Lower leg skin (tissue), 4 donors: Measurements from ENCODE around the gene STAG1. TPM values are rescaled to one million over a fixed set of nuclear protein-coding genes. Genes with fewer than 3 reads are reported as not detected.

Source experiments
- DNase-seq, 2 donors: peaks; one replicate each; pipeline ENCODE4 v3.0.0-alpha.2; 2019; ENCODE audit warnings: low spot score in 2 of 2
- H3K4me3 ChIP-seq: fragments of 200-600 bp; sonication (generic); 2 replicates; pipeline ENCODE4 v1.5.1; 2017; ENCODE audit warnings: mild to moderate bottlenecking, low read depth; ENCODE audit not compliant: poor library complexity, severe bottlenecking
- CTCF ChIP-seq, 3 donors: fragments of 450-650 bp; IDR thresholded peaks; one replicate each; pipeline ENCODE4 v1.5.1; 2016; ENCODE audit warnings: antibody characterized with exemption in 3 of 3, mild to moderate bottlenecking in 3 of 3, moderate library complexity in 2 of 3
- POLR2A ChIP-seq, 2 donors: fragments of 450-650 bp; IDR thresholded peaks; one replicate each; pipeline ENCODE4 v1.6.1; 2016 to 2017; ENCODE audit warnings: antibody characterized with exemption in 2 of 2, mild to moderate bottlenecking in 1 of 2, moderate library complexity in 1 of 2
- WGBS, 2 donors: methylation state at CpG; one replicate each; pipeline ENCODE4 v1.1.5; 2018; 5-methylcytosine and 5-hydroxymethylcytosine counted together
- intact Hi-C: fragments of 100-400 bp; cut with DNase I; formaldehyde crosslinking; loops from one replicate; pipeline ENCODE4 v1.15.0; 2023; ENCODE audit warnings: low total_unique reads
- total RNA-seq, 4 donors: library from RNA; depleted of rRNA; stranded (reverse); fragments of >200 nt; gene quantifications; one replicate each; pipeline ENCODE4 v1.1.0, GENCODE V29; 2016

The STAG1 gene
- total RNA-seq, 4 donors from 2014 or later, result 32.1 to 37.7 (median 34.4) TPM

DNA sequence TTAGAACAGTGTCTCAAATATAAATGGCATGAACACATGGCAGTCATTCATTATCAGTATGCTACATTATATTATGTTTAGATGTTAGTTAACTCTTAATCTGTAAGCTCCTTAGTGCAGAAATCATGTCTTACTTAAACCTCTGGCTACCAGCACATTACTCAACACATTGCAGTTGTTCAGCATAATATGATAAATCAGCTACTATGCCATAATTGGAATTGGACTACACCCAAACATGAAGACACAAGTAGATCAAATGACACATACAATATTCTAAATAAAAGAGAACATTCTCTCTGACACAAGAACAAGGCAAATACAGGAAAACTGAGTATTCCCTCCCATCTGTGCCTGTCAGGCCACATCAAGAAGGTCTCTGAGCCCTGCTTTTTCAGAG, 385.9 kb downstream of the STAG1 start:
- H3K4me3 ChIP-seq, result no peak overlapping the region
- DNase-seq, result no peak
- TF ChIP-seq POLR2A (IDR thresholded peaks at IDR 0.05), result no peak
- no peak for TF ChIP-seq CTCF (IDR thresholded peaks at IDR 0.05)
- intact Hi-C loops, result no loop called here

DNA sequence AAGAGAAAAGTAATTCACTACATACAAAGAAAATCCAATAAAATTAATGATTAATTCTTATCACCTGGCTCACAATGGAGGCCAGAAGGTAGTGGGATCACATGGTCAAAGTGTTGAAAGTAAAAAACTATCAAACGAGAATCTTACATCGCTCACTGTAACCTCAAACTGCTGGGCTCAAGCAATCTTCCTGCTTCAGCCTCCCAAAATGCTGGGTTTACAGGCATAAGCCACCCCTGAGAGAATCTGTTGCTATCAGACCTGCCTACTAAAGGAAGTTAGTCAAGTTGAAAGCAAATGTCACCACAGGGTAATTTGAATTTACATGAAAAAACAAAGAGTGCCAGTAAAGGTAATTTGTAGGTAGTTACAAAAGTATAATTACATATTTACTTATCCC, 398.7 kb downstream of the STAG1 start:
- DNase-seq, result no peak
- WGBS, 2 donors, result 91% methylated on average over 2 of the region's 2 CpGs
- TF ChIP-seq CTCF (IDR thresholded peaks at IDR 0.05) (no peak), POLR2A (IDR thresholded peaks at IDR 0.05) (no peak)
- intact Hi-C loops, result no loop called here
- no peak overlapping the region for H3K4me3 ChIP-seq

DNA sequence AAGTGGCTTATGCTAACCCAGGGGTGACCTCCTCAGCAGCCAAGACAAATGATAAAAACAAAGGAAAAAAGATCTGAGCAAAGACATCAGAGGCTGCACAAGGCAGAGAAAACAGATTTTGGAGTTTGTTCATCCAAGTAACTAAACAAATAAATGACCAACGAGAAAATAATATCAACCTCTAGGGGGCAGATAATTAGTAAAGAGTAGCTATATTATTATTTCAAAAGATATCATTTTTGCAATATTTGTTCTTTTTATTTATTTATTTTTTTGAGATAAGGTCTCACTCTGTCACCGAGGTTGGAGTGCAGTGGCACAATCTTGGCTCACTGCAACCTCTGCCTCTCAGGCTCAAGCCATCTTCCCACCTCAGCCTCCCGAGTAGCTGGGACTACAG, 400.3 kb downstream of the STAG1 start:
- TF ChIP-seq POLR2A (IDR thresholded peaks at IDR 0.05) (no peak), CTCF (IDR thresholded peaks at IDR 0.05) (no peak)
- 88 to 91% methylated on average over 3 of the region's 3 CpGs for WGBS, 2 donors
- DNase-seq, result no peak
- intact Hi-C loops, result no loop called here
- no peak overlapping the region for H3K4me3 ChIP-seq

- H3K4me3 ChIP-seq, result no peak overlapping the region
- WGBS, 2 donors, result 77 to 84% methylated on average over 1 of the region's 1 CpG
Observed at GRCh38 chr3:136351351-136351750, 400.8 kb downstream of the STAG1 start.

DNA sequence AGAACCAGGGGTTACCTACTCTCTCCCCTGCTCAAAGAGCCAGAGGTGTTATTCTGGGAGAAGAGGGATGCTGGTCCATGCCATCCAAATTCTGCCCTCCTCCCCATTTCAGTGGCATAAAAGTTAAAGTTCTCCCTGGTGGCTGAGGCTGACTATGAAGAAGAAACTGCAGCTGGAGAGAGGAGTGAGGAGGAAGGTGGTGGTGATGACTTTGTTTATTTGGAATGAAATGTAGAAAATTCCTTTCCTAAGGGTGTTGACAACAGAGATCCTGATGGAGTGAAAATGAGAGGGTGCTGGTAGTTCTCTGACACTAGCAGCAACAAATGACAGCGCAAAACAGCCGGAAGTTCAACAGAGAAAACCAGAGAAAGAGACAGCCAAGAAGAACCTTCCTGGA, 401.6 kb downstream of the STAG1 start:
- no peak overlapping the region for H3K4me3 ChIP-seq
- no peak for DNase-seq
- TF ChIP-seq CTCF (IDR thresholded peaks at IDR 0.05) (no peak), POLR2A (IDR thresholded peaks at IDR 0.05) (no peak)
- WGBS, 2 donors, result 86 to 89% methylated on average over 2 of the region's 2 CpGs
- intact Hi-C loops, result no loop called here

More at GRCh38 chr3:136351351-136351750, 400.8 kb downstream of the STAG1 start:
- TF ChIP-seq POLR2A (IDR thresholded peaks at IDR 0.05), result no peak
- TF ChIP-seq CTCF (IDR thresholded peaks at IDR 0.05), result no peak
- intact Hi-C loops, result no loop called here
- no peak for DNase-seq

GRCh38 chr3:136350132-136350531, 402.0 kb downstream of the STAG1 start:
- no peak overlapping the region for H3K4me3 ChIP-seq
- intact Hi-C loops, result no loop called here
- no peak for TF ChIP-seq POLR2A (IDR thresholded peaks at IDR 0.05)
- TF ChIP-seq CTCF (IDR thresholded peaks at IDR 0.05), result no peak
- 80 to 93% methylated on average over 1 of the region's 1 CpG for WGBS, 2 donors
- DNase-seq, result no peak
